Measurements from ENCODE around the gene ARGLU1.
A peak's percentile ranks its signal among the peaks of the same experiment; 100 is the strongest.

ARGLU1 gene

DNA sequence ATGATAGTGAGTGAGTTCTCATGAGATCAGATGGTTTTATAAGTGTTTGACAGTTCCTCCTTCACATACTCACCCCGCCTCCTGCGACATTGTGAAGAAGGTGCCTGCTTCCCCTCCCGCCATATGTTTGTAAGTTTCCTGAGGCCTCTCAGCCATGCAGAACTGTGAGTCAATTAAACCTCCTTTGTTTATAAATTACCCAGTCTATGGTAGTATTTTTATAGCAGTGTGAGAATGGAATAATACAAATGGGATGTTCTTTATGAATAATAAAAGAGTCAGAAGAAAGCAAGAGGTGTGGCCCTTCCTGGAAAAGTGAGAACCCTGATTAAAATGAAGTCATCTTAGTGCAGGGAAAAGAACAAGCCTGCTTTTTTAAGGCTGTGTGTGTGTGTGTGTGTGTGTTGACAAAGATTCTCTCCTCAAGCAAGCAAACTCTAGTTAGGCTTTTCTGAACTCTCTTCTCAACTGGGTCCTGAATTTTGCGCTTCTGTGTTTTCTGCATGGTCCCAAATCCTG, 18.8 kb upstream of the ARGLU1 start:
- no peak for DNase-seq

DNA sequence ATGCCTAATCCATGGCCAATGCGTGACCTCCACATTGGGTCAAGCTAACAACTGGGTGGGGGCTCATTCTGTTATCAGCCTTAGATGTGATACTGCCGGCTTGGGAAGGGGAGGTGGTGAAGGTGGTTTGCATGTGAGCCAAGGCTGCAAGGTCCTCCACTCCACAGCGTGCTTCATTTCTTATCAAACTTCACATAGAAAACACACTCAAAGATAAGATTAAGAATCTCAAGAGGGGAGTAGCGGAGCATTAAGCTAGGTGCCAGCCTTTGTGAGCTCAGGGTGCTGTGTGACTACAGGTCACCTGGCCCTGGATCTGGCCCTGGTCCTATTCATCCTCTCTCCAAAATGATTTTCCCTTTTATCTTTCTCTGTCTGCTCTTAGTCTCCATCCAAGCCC, 13.3 kb upstream of the ARGLU1 start:
- DNase-seq, result no peak

DNA sequence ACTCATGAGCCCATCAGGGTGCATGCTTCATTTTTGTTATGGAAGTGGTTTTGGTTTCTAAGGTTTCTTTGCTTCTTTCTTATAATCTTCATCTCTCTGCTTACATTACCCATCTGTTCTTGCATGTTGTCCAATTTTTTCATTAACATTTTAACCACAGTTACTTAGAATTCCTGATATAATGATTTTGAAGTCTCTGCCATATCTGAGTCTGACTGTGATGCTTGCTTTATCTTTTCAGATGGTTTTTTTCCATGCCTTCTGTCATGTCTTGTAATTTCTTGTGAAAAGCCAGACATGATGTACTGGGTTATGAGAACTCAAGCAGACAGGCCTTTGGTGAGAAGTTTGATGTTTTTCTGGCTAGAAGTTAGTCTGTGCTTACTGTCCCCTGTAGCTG, 8.0 kb upstream of the ARGLU1 start:
- no peak for DNase-seq

DNA sequence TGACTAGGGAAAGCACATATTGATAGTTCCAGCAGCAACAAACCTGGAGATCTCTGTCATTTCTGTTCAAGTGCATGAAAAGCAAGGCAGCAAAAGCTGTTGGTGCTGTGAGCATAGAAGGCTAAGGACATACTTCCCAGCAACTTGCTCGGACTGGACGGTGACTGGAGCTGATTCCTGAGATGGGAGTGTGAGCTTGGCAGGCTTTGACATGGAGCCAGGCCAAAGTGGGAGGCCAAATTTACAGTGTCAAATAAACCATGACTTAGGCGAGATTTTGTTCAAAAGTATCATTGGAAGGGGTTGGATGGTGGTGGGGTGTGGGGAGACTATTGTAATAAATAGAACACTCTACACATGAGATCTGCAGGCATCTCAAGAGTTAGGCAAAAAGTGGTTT, 5.9 kb upstream of the ARGLU1 start:
- no peak for DNase-seq

DNA sequence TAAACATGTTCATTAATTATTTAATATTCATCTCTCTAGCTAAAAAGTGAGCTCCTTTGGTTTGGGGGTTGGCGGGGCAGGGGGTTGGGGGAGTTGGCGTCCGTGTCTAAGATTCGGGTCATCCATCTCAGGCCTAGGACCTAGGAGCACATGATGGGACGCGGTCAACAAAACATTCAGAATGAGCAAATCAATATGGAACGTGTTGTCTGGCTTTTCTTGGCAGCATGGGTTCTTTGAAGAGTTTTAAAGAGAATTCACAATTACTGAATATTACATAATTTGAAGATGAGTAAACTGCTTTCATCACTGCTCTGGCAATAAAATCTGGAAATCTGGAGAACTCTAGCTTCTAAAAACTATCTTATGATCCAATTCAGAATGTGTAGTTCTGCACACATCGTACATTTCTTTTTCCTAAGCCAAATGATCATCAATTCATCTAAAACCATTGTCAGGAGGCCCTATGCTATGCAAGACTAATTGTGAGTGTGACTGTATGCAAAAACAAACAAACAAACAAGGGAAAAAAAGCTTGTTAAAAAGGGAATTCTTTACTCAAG, 5.4 kb upstream of the ARGLU1 start:
- DNase-seq, result no peak

DNA sequence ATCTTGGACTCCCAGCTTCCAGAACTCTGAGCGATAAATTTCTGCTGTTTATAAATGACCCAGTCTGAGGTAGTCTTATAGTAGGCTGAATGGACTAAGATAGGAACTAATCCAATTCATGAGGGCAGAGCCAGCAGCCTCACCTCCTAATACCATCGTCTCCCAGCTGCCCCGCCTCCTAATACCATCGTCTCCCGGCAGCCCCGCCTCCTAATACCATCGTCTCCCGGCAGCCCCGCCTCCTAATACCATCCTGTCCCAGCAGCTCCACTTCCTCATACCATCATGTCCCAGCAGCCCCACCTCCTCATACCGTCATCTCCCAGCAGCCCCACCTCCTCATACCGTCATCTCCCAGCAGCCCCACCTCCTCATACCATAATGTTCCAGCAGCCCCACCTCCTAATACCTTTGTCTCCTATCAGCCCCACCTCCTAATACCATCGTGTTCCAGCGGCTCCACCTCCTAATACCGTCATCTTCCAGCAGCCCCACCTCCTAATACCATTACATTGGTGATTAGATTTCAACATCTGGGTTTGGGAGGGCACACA, 2.4 kb upstream of the ARGLU1 start:
- DNase-seq, result no peak

DNA sequence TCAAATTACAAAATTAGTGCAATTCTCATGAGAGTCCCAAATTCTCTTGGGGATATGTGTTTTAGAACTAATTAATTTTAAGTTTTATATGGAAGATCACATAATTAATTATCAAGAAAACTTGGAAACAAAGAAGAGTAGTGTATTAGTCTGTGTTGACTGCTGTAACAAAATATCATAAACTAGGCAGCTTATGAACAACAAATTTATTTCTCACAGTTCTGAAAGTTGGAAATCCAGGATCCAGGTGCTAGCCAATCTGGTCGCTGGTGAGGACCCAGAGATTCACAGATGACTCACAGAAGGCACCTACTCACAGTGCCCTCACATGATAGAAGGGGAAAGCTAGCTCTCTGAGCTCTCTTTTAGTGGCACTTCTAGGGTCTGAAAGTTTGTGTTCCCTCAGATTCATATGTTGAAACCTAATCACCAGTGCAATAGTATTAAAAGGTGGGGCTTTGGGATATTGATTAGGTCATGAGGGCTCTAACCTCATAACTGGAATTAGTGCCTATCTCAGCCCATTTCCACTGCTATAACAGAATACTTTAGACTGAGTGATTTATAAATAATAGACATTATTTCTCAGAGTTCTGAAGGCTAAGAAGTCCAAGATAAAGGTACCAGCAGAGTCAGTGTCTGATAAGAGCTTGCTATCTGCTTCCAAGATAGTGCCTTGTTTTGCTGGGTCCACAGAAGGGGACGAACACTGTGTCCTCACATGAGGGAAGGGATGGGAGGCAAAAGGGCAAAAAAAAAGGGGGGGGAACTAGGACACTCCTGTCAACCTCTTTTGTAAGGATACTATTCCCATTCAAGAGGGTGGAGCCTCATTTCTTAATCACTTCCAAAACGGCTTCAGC, 1.5 kb upstream of the ARGLU1 start:
- DNase-seq, result no peak

DNA sequence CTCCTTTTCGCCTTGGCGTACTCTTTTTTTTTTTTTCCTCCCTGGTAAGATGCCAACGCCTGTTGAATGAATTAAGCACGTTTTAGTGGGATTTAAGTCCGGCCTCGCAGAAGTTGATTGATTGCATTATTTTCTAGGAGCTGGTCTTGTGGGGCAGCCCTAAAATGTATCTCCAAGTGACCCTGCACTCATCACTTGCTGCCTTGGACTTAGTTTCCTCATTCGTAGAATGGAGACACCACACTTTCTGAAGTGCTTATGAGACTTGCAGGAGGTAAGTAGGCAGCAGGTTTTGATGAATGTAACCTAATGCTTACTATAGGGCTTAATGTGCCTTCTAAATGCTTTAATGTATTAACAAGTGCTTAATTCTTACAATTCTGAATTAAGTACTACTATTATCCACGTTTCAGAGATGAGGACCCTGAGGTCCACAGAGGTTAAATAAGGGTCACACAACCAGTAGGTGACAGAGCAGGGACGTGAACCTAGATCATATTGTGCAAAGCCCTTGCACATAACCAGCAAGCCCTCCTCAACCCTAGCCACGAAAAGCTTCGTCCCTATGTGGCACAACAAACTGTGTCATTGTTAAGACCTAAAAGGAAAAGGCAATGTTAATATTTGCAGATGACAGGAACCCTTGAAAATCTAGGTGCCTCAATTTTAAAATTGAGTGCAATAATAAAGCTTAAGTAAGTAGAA, 514 bp upstream of the ARGLU1 start:
- DNase-seq, result peak; percentile 73

DNA sequence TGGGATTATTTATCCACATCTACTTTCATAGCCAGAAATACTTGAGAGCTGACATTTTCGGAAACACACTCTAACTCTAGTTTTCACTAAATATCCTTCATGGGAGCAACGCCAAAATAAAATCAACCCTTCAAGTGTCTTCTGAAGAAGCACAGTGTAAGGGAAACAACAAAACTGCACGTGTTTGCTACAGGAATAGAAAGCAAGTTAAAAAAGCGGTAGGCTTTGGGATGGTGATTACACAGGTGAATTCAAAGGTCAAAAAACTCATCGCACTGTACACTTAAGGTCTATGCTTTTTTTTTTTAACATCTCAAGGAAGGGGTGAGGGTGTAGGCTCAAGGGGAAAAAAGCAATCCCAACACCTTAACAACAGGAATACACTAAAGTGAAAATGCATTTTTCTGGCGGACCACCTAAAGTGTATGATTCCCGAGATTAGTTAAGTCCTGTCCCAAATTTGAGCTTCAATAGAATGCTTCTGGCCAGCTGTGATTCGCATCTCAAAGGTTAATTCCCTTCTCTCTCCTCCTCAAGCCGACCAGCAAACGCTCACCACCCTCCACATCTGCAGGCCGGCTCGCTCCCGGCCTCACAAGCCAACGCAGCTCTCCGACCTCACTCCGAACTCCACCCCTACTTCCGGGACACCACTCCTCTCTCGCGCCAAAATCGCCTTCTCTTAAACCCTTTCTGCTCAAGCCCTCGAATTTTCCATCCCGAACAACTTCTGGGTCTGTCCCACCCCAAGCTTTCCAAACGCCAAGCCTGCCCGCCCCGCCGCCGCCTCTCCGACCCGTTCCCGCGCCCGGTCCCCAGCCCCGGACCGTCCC, 1.1 kb downstream of the ARGLU1 start:
- no peak for DNase-seq

DNA sequence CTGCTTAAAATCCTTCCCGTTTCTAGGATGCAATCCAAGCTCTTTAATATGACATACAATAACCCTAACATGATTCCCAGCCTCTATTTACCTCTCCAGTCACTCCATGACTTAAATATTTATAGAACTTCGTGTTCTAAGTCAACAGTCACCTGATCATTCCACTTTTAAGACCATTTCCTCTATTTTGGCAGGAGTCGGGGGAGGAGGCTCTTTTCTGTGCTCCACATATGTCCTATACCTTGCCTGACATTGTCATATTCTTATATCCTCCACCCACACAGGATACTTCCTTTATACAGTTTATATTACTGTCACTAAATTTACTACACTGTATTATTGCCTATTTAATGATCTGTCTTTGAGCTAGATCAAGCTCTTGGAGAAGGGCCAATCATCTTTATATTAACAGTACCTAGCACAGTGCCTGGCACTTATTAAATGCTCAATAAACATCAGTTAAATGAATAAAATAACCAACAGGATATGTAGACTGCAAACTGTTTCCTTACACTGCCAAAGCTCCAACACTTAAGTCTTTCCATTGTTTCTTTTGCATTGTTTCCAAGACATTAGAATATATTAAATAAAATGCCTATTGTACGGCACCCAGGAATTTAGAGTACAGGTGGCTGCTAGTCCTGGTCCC, 2.7 kb downstream of the ARGLU1 start:
- DNase-seq, result no peak

DNA sequence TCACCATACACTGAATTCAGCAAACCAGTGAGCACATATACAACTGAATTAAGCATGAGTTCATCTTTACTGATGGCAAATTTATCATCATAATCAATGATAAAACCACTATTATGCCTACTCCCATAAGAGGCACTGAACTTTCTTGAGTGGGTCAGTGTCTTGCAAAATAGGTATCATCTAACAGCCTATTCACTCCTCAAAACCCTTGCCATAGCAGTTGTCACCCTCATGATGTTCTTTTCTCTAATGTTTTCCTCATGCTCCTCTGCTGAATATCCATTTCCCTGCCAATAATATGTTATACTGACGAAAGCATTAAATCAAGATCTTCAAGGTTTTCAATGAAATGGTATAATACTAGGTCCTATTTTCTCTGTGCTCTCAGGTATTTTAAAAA, 5.6 kb downstream of the ARGLU1 start:
- no peak for DNase-seq

DNA sequence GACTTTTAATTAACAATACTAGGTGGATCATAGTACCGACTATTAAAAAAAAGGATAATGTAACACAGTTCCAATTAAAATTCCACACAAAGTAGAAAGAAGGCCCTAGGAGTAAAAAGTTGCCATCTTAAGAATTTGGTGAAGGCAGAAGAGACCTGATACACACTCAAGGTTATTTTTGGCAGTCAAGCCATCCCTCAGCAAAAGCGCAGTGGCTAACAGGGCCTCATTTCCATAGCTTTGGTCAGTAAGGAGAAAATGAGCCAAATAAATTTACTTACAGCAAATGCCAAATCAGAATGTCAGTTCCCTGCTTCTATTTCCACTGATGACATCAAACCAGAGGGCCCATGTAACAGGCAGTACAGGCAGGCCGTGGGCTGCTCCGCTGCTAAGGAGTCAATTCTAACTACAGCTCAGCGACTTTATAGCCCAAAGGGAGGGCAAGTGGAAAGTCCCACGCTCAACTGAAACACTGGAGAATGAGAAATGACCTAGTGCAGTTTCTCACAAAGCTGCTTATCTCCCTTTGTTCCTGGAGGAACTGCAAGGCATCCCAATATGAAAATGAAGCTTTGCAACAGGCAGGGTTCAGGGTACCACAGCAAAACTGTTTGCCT, 6.3 kb downstream of the ARGLU1 start:
- no peak for DNase-seq

DNA sequence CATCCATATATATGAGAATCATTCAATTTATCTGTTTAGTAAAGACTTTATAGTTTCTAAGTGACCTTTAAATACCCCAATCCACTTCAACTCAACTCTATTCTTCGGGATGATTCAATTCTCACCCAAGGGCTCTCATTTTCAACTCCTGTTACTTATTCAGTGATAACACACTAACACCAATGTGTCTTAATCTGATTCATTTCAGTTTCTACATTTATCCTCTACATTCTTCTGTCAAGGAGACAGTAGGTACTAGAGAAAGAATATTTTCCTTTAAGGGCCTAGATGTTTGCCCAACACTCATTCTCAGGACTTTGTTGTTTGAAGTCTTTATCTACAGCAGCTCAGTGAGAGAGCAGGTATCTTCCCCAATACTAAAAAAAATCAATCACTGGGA, 7.1 kb downstream of the ARGLU1 start:
- no peak for DNase-seq

DNA sequence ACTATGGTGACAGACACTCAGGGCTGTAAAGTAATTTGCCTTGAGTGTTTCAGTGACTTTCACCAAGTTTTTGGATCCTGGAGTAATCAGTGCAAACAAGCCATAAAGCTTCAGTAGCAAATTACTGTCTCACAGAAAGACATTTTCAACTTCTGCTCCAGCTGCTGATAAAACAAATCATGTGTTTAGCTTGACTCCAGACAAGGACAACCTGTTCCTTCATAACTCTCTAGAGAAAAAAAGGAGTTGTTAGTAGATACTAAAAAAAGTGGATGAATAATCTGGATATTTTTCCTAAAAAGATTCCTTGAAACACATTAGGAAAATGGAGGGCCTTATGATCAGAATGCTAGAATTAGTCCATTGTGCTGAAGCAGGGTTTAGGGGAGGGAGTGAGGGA, 9.4 kb downstream of the ARGLU1 start:
- no peak for DNase-seq

DNA sequence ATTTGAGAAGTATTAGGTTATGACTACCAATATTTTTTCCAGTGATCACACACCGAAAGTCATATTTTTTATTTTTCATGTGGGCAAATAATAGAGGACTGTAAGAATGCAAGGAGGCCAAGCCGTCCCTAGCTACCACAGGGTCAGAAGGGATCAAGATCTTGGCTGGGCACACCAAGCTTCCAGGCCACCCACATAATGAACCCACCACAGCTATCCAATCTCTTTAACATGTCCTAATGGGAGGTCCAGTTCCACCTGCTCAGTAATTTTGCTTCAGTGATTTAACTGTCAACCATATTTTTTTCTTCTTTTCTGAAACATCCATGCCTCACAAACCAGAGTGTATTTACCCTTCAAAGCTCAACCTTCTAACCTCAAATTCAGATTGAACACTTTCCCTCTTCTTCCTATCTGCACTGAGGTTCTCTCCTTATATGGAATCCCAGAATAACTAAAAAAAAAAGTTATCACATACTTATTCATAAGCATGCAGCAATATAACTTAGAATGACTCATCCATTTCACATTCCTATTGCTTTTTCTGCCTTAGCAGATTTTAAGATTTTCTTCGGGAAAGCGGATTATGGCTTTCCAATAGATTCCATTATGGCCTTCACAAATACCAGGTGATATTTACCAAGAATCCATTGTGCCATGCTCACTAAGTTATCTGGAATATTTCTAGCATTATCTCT, 12.2 kb downstream of the ARGLU1 start:
- DNase-seq, result no peak

DNA sequence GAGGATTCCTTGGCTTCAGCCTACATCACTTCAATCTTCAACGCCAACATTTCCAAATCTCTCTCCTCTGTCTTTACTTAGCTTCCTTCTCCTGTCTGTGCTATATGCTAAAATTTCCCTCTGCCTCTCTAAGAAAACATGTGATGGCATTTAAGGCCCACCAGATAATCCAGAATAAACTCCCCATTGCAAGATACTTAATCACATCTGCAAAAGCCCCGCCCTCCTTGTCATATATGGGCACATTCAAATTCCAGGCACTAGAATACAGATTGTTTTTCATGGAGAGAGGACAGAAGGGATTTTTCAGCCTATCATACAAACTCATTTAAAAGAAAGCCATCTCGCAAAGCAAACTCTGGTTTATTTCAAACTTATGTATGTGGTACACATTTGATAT, 16.2 kb downstream of the ARGLU1 start:
- DNase-seq, result no peak

DNA sequence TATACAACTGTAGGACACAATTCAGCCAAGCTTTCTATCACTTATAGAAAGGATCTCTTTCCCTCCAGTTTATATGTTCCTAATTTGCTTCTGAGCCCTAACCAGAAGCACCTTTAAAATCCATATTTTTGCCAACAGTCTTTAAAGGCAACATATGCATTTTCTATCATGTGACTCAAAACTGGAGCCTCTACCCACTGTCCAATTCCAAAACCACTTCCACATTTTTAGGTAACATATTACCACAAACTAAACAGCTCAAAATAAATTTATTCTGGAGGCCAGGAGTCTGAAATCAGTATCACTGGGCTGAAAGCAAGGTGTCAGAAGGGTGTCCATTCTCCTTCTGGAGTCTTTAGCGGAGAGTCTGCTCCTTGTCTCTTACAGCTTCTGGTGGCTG, 16.6 kb downstream of the ARGLU1 start:
- DNase-seq, result no peak

DNA sequence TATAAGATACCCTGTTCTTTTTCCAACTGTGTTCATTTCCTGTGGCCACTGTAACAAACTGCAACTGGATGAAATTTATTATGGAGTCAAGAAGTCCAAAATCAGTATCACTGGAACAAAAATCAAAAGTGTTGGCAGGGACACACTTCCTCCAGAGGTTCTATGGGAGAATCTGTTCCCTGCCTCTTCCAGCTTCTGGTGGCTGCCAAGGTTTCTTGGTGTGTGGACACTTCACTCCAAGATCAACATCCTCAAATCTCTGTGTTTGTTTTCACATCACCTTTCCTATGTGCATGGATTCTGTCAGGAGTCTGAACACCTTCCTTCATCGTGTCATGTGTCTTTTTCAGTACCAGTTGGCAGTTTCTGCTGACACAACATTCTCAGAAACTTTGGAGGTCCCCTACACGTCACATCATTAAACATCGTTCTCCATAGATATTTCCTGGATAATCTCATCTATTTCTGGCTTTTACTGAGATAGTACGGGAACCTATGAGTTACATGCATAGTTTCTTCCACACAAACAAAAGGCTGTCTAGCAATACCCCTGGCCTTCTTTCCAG, 17.3 kb downstream of the ARGLU1 start:
- DNase-seq, result no peak

DNA sequence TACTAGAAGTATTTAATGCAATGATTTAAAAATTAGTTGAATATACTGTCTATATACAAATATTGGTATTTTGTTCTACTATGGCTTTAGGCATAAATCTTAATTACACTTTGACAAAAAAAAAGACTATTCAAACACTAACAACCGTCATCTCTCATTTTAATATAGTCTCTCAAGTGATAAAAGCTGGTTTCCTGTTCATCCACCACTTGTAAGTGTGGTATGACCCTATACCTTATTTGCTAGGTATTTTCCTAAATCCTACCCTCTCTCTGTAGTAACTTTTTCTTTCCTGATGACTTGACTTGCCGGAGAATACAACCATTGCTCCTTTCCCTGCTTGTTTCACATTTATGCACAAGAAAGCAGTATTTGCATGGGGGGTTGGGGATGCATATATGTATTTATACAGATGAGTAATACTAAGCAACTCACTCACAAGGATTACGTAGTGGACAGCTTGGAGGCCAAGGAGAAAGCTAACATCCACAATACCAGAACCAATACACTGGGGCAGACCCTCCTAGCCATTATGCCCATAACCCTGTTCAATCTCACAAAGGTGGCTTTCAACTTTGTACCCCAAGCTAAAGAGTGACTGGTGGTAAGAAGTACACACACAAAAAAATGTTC, 19.8 kb downstream of the ARGLU1 start:
- DNase-seq, result no peak

DNA sequence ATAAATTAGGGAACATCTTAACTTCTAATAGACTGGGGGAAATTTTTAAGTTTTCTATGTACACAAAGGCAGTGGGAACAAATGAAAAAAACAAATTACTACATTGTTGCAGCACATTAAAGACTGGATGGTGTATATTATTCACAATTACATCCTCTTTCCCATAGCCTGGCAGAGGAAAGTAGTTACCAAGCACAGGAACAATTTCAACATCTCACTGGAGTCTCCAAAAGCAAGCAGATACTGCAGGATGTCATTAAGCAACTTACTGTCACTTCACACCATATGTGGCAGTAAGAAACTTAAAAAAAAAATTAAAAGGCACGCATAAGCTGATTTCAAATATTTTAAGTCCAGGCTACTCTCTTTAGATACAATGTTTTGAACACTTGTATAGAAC, 26.1 kb downstream of the ARGLU1 start:
- DNase-seq, result no peak
